ENCODE measurements around the gene PTPN14. TPM values are rescaled to one million over a fixed set of nuclear protein-coding genes. Genes with fewer than 3 reads are reported as not detected.

PTPN14 gene
- total and polyA plus RNA-seq, 2 experiments from 2014 or later = 18.7 to 70.2 TPM

DNA sequence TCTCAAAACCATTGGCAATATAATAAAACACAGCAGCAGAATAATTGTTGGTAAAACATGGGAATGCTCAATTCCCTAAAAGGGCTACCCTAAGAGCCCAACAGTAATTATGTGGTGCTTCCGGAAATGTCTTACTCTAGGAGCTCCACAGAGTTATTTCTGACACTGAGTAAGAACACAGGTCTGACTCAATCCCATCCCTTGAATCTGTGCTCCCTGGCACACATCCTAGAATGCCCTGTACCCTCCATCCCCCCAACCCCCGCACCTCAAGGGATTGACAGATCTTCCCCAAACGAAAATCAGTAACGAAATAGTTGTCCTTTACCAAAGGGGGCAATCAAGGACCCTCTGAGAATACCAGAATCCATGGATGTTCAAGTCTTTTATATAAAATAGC is 198.6 kb downstream of the PTPN14 start:
- H3K79me2 ChIP-seq (replicated peaks; ENCODE audit: insufficient read depth) = no peaks in the 10 kb centered on the region
- no peak for DNase-seq (ENCODE audit: low spot score)
- Mint-ChIP-seq H3K9me3 (no peaks in the 10 kb centered on the region), H3K27ac (no peak overlapping the region), H3K4me3 (no peak overlapping the region), H3K36me3 (ENCODE audit: low read depth) (peaks cover 38% of the 10 kb centered on the region), H3K27me3 (ENCODE audit: insufficient read depth, low read depth, poor library complexity) (no peaks in the 10 kb centered on the region), H3K4me1 (peaks cover 30% of the 10 kb centered on the region)
- no peaks in the 10 kb centered on the region for H4K20me1 ChIP-seq (replicated peaks; ENCODE audit: insufficient read depth)
- no peak overlapping the region for H3K4me2 ChIP-seq
- H3K9me2 ChIP-seq (ENCODE audit: insufficient read depth) = no peaks in the 10 kb centered on the region; the same call in 1 of the 2 replicates
- no peaks in the 10 kb centered on the region for H3F3A ChIP-seq (replicated peaks; ENCODE audit: low read depth)
- TF ChIP-seq, protein P1, sequence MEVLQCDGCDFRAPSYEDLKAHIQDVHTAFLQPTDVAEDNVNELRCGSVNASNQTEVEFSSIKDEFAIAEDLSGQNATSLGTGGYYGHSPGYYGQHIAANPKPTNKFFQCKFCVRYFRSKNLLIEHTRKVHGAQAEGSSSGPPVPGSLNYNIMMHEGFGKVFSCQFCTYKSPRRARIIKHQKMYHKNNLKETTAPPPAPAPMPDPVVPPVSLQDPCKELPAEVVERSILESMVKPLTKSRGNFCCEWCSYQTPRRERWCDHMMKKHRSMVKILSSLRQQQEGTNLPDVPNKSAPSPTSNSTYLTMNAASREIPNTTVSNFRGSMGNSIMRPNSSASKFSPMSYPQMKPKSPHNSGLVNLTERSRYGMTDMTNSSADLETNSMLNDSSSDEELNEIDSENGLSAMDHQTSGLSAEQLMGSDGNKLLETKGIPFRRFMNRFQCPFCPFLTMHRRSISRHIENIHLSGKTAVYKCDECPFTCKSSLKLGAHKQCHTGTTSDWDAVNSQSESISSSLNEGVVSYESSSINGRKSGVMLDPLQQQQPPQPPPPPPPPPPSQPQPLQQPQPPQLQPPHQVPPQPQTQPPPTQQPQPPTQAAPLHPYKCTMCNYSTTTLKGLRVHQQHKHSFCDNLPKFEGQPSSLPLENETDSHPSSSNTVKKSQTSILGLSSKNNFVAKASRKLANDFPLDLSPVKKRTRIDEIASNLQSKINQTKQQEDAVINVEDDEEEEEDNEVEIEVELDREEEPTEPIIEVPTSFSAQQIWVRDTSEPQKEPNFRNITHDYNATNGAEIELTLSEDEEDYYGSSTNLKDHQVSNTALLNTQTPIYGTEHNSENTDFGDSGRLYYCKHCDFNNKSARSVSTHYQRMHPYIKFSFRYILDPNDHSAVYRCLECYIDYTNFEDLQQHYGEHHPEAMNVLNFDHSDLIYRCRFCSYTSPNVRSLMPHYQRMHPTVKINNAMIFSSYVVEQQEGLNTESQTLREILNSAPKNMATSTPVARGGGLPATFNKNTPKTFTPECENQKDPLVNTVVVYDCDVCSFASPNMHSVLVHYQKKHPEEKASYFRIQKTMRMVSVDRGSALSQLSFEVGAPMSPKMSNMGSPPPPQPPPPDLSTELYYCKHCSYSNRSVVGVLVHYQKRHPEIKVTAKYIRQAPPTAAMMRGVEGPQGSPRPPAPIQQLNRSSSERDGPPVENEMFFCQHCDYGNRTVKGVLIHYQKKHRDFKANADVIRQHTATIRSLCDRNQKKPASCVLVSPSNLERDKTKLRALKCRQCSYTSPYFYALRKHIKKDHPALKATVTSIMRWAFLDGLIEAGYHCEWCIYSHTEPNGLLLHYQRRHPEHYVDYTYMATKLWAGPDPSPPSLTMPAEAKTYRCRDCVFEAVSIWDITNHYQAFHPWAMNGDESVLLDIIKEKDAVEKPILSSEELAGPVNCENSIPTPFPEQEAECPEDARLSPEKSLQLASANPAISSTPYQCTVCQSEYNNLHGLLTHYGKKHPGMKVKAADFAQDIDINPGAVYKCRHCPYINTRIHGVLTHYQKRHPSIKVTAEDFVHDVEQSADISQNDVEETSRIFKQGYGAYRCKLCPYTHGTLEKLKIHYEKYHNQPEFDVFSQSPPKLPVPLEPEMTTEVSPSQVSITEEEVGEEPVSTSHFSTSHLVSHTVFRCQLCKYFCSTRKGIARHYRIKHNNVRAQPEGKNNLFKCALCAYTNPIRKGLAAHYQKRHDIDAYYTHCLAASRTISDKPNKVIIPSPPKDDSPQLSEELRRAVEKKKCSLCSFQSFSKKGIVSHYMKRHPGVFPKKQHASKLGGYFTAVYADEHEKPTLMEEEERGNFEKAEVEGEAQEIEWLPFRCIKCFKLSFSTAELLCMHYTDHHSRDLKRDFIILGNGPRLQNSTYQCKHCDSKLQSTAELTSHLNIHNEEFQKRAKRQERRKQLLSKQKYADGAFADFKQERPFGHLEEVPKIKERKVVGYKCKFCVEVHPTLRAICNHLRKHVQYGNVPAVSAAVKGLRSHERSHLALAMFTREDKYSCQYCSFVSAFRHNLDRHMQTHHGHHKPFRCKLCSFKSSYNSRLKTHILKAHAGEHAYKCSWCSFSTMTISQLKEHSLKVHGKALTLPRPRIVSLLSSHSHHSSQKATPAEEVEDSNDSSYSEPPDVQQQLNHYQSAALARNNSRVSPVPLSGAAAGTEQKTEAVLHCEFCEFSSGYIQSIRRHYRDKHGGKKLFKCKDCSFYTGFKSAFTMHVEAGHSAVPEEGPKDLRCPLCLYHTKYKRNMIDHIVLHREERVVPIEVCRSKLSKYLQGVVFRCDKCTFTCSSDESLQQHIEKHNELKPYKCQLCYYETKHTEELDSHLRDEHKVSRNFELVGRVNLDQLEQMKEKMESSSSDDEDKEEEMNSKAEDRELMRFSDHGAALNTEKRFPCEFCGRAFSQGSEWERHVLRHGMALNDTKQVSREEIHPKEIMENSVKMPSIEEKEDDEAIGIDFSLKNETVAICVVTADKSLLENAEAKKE (CRISPR knock-in tag; IDR thresholded peaks at IDR 0.05) = no peak
- no peak for TF ChIP-seq NANOG (IDR thresholded peaks at IDR 0.05; ENCODE audit: borderline replicate concordance)
- TF ChIP-seq, protein P2, sequence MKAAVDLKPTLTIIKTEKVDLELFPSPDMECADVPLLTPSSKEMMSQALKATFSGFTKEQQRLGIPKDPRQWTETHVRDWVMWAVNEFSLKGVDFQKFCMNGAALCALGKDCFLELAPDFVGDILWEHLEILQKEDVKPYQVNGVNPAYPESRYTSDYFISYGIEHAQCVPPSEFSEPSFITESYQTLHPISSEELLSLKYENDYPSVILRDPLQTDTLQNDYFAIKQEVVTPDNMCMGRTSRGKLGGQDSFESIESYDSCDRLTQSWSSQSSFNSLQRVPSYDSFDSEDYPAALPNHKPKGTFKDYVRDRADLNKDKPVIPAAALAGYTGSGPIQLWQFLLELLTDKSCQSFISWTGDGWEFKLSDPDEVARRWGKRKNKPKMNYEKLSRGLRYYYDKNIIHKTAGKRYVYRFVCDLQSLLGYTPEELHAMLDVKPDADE (IDR thresholded peaks at IDR 0.05) = no peak
- TF ChIP-seq JUNB (IDR thresholded peaks at IDR 0.05; ENCODE audit: unreplicated experiment) = no peak
- TF ChIP-seq, protein P3, sequence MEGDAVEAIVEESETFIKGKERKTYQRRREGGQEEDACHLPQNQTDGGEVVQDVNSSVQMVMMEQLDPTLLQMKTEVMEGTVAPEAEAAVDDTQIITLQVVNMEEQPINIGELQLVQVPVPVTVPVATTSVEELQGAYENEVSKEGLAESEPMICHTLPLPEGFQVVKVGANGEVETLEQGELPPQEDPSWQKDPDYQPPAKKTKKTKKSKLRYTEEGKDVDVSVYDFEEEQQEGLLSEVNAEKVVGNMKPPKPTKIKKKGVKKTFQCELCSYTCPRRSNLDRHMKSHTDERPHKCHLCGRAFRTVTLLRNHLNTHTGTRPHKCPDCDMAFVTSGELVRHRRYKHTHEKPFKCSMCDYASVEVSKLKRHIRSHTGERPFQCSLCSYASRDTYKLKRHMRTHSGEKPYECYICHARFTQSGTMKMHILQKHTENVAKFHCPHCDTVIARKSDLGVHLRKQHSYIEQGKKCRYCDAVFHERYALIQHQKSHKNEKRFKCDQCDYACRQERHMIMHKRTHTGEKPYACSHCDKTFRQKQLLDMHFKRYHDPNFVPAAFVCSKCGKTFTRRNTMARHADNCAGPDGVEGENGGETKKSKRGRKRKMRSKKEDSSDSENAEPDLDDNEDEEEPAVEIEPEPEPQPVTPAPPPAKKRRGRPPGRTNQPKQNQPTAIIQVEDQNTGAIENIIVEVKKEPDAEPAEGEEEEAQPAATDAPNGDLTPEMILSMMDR (conservative IDR thresholded peaks at IDR 0.05; ENCODE audit: low read depth in 2 of 2) = no peak
- TF ChIP-seq ZNF114 (CRISPR knock-in tag; IDR thresholded peaks at IDR 0.05) = no peak
- no peak for TF ChIP-seq EZH2phosphoT487 (IDR thresholded peaks at IDR 0.05; ENCODE audit: unreplicated experiment)
- TF ChIP-seq, protein P4, sequence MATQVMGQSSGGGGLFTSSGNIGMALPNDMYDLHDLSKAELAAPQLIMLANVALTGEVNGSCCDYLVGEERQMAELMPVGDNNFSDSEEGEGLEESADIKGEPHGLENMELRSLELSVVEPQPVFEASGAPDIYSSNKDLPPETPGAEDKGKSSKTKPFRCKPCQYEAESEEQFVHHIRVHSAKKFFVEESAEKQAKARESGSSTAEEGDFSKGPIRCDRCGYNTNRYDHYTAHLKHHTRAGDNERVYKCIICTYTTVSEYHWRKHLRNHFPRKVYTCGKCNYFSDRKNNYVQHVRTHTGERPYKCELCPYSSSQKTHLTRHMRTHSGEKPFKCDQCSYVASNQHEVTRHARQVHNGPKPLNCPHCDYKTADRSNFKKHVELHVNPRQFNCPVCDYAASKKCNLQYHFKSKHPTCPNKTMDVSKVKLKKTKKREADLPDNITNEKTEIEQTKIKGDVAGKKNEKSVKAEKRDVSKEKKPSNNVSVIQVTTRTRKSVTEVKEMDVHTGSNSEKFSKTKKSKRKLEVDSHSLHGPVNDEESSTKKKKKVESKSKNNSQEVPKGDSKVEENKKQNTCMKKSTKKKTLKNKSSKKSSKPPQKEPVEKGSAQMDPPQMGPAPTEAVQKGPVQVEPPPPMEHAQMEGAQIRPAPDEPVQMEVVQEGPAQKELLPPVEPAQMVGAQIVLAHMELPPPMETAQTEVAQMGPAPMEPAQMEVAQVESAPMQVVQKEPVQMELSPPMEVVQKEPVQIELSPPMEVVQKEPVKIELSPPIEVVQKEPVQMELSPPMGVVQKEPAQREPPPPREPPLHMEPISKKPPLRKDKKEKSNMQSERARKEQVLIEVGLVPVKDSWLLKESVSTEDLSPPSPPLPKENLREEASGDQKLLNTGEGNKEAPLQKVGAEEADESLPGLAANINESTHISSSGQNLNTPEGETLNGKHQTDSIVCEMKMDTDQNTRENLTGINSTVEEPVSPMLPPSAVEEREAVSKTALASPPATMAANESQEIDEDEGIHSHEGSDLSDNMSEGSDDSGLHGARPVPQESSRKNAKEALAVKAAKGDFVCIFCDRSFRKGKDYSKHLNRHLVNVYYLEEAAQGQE (IDR thresholded peaks at IDR 0.05; ENCODE audit: unreplicated experiment) = no peak
- TF ChIP-seq STAT1 (IDR thresholded peaks at IDR 0.05; ENCODE audit: unreplicated experiment) = no peak
- TF ChIP-seq ZNF331 (CRISPR knock-in tag; IDR thresholded peaks at IDR 0.05; ENCODE audit: low read depth) = no peak
- TF ChIP-seq CREB1 (CRISPR knock-in tag; IDR thresholded peaks at IDR 0.05; ENCODE audit: low read depth) = no peak
- ATAC-seq = no peak
- H2AFZ ChIP-seq = no peak overlapping the region
- H3K27me3 ChIP-seq (ENCODE audit: insufficient read depth) = no peaks in the 10 kb centered on the region
- peaks cover 14% of the 10 kb centered on the region for H3K36me3 ChIP-seq (ENCODE audit: insufficient read depth)
- peaks cover 21% of the 10 kb centered on the region; the same call in 1 of the 2 replicates for H3K4me1 ChIP-seq (ENCODE audit: insufficient read depth)
- no peak overlapping the region for H3K4me3 ChIP-seq
- H3K27ac ChIP-seq (ENCODE audit: low read depth) = no peak overlapping the region

Data from GM23338 (cell line).